Measurements from ENCODE around the gene TARBP2.
"Not testable (repeated sequence)": the region's sequence is repeated elsewhere in the genome, so short reads cannot be mapped to it uniquely, and the experiment has no call there.

Gene TARBP2

GRCh38 chr12:53516758-53517455 is 15.8 kb downstream of the TARBP2 start:
- DNase-seq, result no peak

GRCh38 chr12:53518381-53518780 is 17.3 kb downstream of the TARBP2 start:
- DNase-seq, result no peak

DNA sequence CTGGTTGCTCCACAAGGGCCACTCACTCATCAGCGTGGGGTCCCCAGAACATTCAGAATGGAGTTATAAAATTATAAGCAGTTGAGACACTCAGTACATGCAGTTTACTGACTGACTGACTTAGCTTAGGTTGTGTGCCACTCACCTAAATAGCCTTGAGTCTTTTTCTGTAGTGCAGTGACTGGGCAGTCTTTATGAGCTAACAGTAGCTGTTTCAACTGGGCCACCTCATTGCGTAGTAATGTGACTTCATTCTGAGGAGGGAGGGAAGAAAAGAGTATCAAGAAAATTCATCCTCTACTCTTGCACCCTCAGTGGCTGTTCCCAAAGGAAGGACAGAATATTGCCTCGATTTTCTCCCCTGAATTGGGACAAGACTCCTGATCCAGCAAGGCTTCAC is 22.0 kb downstream of the TARBP2 start:
- no peak for DNase-seq

DNA sequence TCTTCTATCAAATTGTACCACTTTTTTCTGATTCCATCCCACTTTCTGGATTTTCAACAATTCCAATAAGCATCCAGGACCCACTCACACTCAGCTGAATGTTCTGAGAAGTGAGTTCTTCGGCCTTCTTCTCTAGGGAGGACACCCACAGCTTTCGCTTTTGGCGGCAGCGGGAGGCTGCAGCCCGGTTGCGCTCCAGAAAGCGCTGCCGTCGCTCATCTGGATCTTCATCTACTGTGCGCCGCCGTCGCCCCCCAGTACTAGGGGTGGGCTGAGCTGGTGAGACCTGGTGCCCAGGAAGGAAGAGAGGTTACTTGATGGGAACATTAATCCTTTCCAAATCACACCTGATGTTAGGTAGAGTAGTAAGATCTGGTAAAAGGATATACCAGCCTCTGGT is 23.4 kb downstream of the TARBP2 start:
- DNase-seq, result no peak

DNA sequence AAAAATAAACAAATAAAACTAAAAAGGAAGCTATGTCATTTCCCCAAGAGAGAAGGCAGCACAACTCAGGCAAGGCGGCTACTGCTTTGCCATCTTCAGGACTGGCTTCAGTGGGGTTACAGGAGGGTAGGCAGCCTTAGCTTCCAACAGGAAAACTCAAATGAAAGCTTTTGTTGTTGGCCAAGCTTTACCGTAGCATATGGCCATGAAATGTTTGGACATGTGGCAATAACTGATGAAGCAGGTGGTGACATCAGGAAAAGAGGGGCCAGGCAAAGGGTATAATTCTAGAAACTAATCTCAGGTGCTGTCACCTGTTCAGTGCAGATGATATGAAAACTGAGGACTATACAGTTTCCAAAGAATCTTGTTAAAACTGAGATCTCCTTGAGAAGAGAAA is 29.0 kb downstream of the TARBP2 start:
- DNase-seq, result no peak

DNA sequence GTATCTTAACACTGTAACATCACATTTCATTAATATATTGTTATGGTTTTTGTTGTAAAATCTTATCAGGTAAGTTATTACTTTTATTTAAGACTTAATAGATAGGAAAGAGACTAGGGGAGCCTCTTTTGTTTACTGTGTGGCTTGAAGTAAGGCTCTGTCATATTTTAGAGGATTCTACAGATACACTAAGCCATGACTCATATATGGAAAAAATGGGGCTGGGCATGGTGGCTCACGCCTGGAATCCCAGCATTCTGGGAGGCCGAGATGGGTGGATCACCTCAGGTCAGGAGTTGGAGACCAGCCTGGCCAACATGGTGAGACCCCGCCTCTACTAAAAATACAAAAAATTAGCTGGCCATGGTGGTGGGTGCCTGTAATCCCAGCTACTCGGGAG is 29.8 kb downstream of the TARBP2 start:
- no peak for DNase-seq

- no peak for DNase-seq
Observed at GRCh38 chr12:53532021-53532420, 30.9 kb downstream of the TARBP2 start.

DNA sequence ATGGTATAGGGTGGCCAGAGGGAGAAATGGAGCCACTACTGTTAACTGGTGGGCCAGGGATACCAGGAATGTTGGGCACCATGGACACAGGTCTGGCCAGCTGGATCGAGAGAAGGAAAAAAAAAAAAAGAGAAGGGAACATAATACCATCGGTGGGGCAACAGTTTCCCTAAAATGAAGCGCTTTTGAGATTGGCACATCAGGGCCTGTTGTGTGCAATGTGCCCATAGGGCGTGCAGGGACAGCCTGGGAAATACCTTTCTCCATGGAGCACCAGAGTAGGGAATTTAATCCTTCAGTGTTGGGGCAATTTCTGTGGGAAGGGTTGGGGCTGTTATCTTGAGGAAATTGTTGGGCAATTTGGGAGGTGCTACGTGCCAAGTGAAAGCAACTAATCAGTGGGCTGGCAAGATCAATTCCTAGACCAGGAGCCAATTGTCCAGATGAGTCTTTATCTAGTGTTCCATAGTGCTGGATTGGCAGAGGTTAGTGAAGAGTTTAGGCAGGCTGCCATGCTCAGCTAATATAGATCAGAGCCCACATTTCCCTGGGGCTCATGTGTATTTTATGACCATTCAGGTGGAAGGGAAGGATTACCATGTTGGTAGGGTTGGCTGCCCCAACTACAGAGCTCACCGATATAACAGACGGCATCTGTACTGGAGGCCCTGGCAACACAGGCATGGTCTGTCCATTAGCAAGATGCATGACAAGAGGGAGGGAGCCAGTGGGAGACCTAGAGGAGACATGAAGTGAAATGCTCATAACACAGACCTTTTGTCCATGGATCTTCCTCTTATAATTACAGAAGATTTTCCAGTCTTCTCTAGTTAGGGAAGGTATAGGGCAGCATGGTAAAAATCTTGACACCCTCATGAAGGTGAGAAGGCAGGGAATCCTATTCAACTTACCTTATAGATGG is 31.7 kb downstream of the TARBP2 start:
- DNase-seq, result no peak

DNA sequence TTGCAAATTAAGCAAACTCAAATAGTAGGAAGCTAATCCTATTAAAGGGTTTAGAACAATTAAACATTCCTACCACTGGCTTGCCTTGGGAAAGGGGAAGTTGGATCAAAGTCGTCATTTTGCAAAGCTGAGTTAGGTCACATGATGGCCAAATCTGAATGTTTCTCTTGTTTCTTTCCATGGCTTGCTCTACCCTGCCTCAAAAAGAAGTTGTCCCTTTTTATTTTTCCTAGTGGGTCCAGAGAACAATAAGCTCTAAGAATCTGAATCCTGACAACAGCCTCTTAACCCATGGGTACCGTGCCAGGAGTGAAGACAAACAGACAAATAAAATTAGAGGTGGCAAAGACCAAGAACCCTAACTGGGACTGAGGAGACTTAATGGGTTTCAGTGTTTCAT is 32.4 kb downstream of the TARBP2 start:
- no peak for DNase-seq

- DNase-seq, result no peak
Observed at GRCh38 chr12:53536962-53537361, 35.9 kb downstream of the TARBP2 start.

- DNase-seq, result no peak
Observed at GRCh38 chr12:53538209-53538689, 37.2 kb downstream of the TARBP2 start.

DNA sequence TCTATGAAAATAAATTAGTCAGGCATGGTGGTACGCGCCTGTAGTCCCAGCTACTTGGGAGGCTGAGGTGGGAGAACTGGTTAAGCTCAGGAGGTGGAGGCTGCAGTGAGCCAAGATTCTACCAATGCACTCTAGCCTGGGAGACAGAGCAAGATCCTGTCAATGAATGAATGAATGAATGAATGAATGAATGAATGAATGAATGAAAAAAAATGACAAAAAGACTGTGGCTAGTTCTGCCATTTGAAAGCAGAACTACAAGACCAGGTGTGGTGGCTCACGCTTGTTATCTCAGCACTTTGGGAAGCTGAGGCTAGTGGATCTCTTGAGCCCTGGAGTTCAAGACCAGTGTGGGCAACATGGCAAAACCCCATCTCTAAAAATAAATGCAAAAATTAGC is 38.4 kb downstream of the TARBP2 start:
- DNase-seq, result no peak

DNA sequence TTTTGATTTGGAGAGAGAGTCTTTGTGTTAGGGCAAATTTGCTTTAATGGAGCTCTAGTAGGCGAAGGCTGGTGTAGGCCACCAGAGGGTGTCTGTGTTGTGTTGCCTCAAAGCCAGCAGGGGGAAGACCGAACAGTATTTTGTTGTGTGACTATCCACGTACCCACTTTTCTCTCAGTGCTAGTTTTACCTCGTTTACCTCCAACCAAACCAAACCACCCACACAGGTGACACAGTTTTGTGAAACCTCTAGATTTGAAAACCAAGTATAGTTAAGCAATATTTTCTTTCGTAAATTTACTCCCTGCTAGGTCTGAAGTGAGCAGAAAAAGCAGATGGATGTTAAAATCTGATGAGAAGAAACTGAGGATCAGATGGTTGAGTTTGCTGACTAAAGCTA is 42.5 kb downstream of the TARBP2 start:
- peak; percentile 43 for DNase-seq

GRCh38 chr12:53548354-53548753 is 47.3 kb downstream of the TARBP2 start:
- not testable (repeated sequence) for DNase-seq

DNA sequence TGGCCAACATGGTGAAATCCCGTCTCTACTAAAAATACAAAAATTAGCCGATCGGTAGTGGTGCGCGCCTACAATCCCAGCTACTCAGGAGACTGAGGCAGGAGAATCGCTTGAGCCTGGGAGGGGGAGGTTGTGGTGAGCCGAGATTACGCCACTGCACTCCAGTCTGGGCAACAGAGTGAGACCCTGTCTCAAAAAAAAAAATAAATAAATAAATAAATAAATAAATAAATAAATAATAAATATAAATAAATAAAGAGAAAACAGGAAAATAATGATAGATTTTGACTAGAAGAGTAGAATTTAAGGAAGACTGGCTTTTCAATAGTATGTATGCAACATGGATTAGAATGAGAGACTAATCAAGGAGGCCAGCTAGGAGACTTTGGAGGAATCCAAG is 49.0 kb downstream of the TARBP2 start:
- DNase-seq, result not testable (repeated sequence)

DNA sequence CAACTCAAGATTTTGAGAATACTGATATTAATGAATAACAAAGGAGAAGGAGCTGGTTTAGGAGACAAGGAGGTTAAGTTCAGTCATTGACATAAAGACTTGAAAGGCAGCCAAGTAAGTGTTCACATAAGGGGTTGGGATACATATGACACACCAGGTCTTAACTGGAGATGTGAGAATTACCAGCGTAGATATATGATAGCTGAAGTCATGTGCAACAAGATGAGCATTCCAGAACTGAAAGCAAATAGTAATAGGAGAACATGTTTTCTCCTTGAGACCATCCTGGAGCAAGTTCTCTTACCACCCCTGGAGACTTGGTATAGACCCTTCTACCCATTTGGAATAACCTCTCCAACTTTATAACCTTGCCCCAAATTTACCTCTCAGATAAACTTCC is 49.5 kb downstream of the TARBP2 start:
- DNase-seq, result no peak

GRCh38 chr12:53551889-53552291 is 50.8 kb downstream of the TARBP2 start:
- DNase-seq, result no peak

GRCh38 chr12:53552361-53553327 is 51.6 kb downstream of the TARBP2 start:
- DNase-seq, result no peak
